NT2/D1 (cell line): ENCODE results near the gene KLK5.
"Not testable (repeated sequence)": the region's sequence is repeated elsewhere in the genome, so short reads cannot be mapped to it uniquely, and the experiment has no call there.

Experiments
- SUZ12 ChIP-seq: IDR thresholded peaks from 2 replicates; pipeline ENCODE4 v1.6.1; 2011; ENCODE audit not compliant: insufficient read length, insufficient read depth; ENCODE audit errors: extremely low read depth
- YY1 ChIP-seq: IDR thresholded peaks from 2 replicates; pipeline ENCODE4 v1.6.1; 2011; ENCODE audit not compliant: insufficient read length, insufficient read depth
- ZNF274 ChIP-seq: IDR thresholded peaks from 2 replicates; pipeline ENCODE4 v1.6.1; 2011; ENCODE audit warnings: mild to moderate bottlenecking, low read depth, low read length

GRCh38 chr19:50984416-50984815 is 31.6 kb upstream of the KLK5 start:
- TF ChIP-seq SUZ12, YY1, ZNF274: not testable (repeated sequence)
